Measurements from ENCODE around the gene WDR77.

Gene WDR77

GRCh38 chr1:111412839-111413238 is 36.2 kb downstream of the WDR77 start:
- no peaks in the 10 kb centered on the region for H3K9me3 Mint-ChIP-seq
- H3K27me3 Mint-ChIP-seq (ENCODE audit: low read depth) = peaks cover 4% of the 10 kb centered on the region
- no peak for TF ChIP-seq CTCF (IDR thresholded peaks at IDR 0.05; ENCODE audit: unreplicated experiment in 3 of 3)
- no peak overlapping the region for H3K27ac Mint-ChIP-seq
- no peaks in the 10 kb centered on the region for H3K36me3 Mint-ChIP-seq (ENCODE audit: low read depth)
- H3K4me3 Mint-ChIP-seq = no peak overlapping the region
- H3K4me1 Mint-ChIP-seq = no peaks in the 10 kb centered on the region

GRCh38 chr1:111407301-111407700 is 41.8 kb downstream of the WDR77 start:
- Mint-ChIP-seq H3K4me3 (no peak overlapping the region), H3K9me3 (no peaks in the 10 kb centered on the region), H3K36me3 (ENCODE audit: low read depth) (no peaks in the 10 kb centered on the region), H3K27ac (no peak overlapping the region), H3K27me3 (ENCODE audit: low read depth) (peaks cover 8% of the 10 kb centered on the region), H3K4me1 (peaks cover 5% of the 10 kb centered on the region)
- TF ChIP-seq CTCF (IDR thresholded peaks at IDR 0.05; ENCODE audit: unreplicated experiment in 3 of 3) = no peak

GRCh38 chr1:111406321-111406768 is 42.7 kb downstream of the WDR77 start:
- no peaks in the 10 kb centered on the region for H3K9me3 Mint-ChIP-seq
- H3K27me3 Mint-ChIP-seq (ENCODE audit: low read depth) = peaks cover 12% of the 10 kb centered on the region
- H3K4me1 Mint-ChIP-seq = peaks cover 5% of the 10 kb centered on the region
- no peak overlapping the region for H3K27ac Mint-ChIP-seq
- no peak overlapping the region for H3K4me3 Mint-ChIP-seq
- H3K36me3 Mint-ChIP-seq (ENCODE audit: low read depth) = no peaks in the 10 kb centered on the region
- no peak for TF ChIP-seq CTCF (IDR thresholded peaks at IDR 0.05; ENCODE audit: unreplicated experiment in 3 of 3)

- Mint-ChIP-seq H3K4me3 (no peak overlapping the region), H3K27ac (no peak overlapping the region), H3K9me3 (no peaks in the 10 kb centered on the region), H3K27me3 (ENCODE audit: low read depth) (peaks cover 8% of the 10 kb centered on the region), H3K36me3 (ENCODE audit: low read depth) (no peaks in the 10 kb centered on the region), H3K4me1 (peaks cover 5% of the 10 kb centered on the region)
- TF ChIP-seq CTCF (IDR thresholded peaks at IDR 0.05; ENCODE audit: unreplicated experiment in 3 of 3) = no peak
Observed at GRCh38 chr1:111404588-111404987, 44.5 kb downstream of the WDR77 start.

- Mint-ChIP-seq H3K36me3 (ENCODE audit: low read depth) (no peaks in the 10 kb centered on the region), H3K9me3 (peaks cover 10% of the 10 kb centered on the region), H3K4me3 (no peak overlapping the region), H3K27ac (no peak overlapping the region), H3K27me3 (ENCODE audit: low read depth) (peaks cover 18% of the 10 kb centered on the region), H3K4me1 (peaks cover 5% of the 10 kb centered on the region)
- no peak for TF ChIP-seq CTCF (IDR thresholded peaks at IDR 0.05; ENCODE audit: unreplicated experiment in 3 of 3)
Observed at GRCh38 chr1:111402083-111402482, 47.0 kb downstream of the WDR77 start.

- peak; percentile 65 to 67 (median 65) for TF ChIP-seq CTCF (IDR thresholded peaks at IDR 0.05; ENCODE audit: unreplicated experiment in 3 of 3)
- H3K4me3 Mint-ChIP-seq = no peak overlapping the region
- H3K27me3 Mint-ChIP-seq (ENCODE audit: low read depth) = peaks cover 20% of the 10 kb centered on the region
- H3K4me1 Mint-ChIP-seq = no peaks in the 10 kb centered on the region
- no peak overlapping the region for H3K27ac Mint-ChIP-seq
- H3K36me3 Mint-ChIP-seq (ENCODE audit: low read depth) = no peaks in the 10 kb centered on the region
- H3K9me3 Mint-ChIP-seq = peaks cover 10% of the 10 kb centered on the region
Observed at GRCh38 chr1:111399792-111400610, 49.1 kb downstream of the WDR77 start.

Data from nephron (organoid).